GM23338 (cell line): Measurements from ENCODE around the gene ZYX. TPM values are rescaled to one million over a fixed set of nuclear protein-coding genes. Genes with fewer than 3 reads are reported as not detected.

Source experiments
- ATAC-seq: fragments of 200-7000 bp; cut with Tn5 transposase; 3 replicates; pipeline ENCODE4 v1.9.1; 2020
- DNase-seq: peaks from one replicate; pipeline ENCODE4 v3.0.0-alpha.2; 2015; ENCODE audit warnings: low spot score
- H2AFZ ChIP-seq: fragments of 200-600 bp; sonication (generic); 2 replicates; pipeline ENCODE4 v1.8.0; 2016; ENCODE audit warnings: antibody characterized with exemption, mild to moderate bottlenecking, moderate library complexity
- H3F3A ChIP-seq: fragments of 200-600 bp; sonication (generic); replicated peaks from 2 replicates; pipeline ENCODE4 v1.8.0; 2017; ENCODE audit warnings: antibody characterized with exemption, mixed run types, low read depth
- H3K27ac ChIP-seq: fragments of 200-600 bp; sonication (generic); 2 replicates; pipeline ENCODE4 v1.6.1; 2016; ENCODE audit warnings: low read depth
- H3K27me3 ChIP-seq: fragments of 200-600 bp; sonication (generic); 2 replicates; pipeline ENCODE4 v1.8.0; 2016; ENCODE audit warnings: mild to moderate bottlenecking, mixed run types, moderate library complexity; ENCODE audit not compliant: insufficient read depth
- H3K36me3 ChIP-seq: fragments of 200-600 bp; sonication (generic); 2 replicates; pipeline ENCODE4 v1.8.0; 2016; ENCODE audit warnings: mild to moderate bottlenecking; ENCODE audit not compliant: insufficient read depth
- H3K4me1 ChIP-seq: fragments of 200-600 bp; sonication (generic); 2 replicates; pipeline ENCODE4 v1.8.0; 2016; ENCODE audit warnings: mild to moderate bottlenecking, moderate library complexity; ENCODE audit not compliant: insufficient read depth
- H3K4me2 ChIP-seq: fragments of 200-600 bp; sonication (generic); 2 replicates; pipeline ENCODE4 v1.7.1; 2017; ENCODE audit warnings: mixed run types
- H3K4me3 ChIP-seq: fragments of 200-600 bp; sonication (generic); 2 replicates; pipeline ENCODE4 v1.6.1; 2016; ENCODE audit warnings: mixed run types
- H3K79me2 ChIP-seq: fragments of 200-600 bp; sonication (generic); replicated peaks from 2 replicates; pipeline ENCODE4 v1.8.0; 2017; ENCODE audit warnings: mild to moderate bottlenecking; ENCODE audit not compliant: insufficient read depth
- H3K9me2 ChIP-seq: fragments of 200-600 bp; sonication (generic); 2 replicates; pipeline ENCODE4 v1.8.0; 2017; ENCODE audit not compliant: insufficient read depth
- H4K20me1 ChIP-seq: fragments of 200-600 bp; sonication (generic); replicated peaks from 2 replicates; pipeline ENCODE4 v1.8.0; 2017; ENCODE audit warnings: mild to moderate bottlenecking; ENCODE audit not compliant: insufficient read depth
- H3K27ac Mint-ChIP-seq: 2 replicates; pipeline ENCODE4 v1.8.0; 2020; ENCODE audit warnings: inconsistent platforms, mild to moderate bottlenecking, moderate library complexity, mixed read lengths
- H3K27me3 Mint-ChIP-seq: 3 replicates; pipeline ENCODE4 v1.8.0; 2022; ENCODE audit warnings: low read depth, mild to moderate bottlenecking, moderate library complexity, mixed read lengths, inconsistent platforms; ENCODE audit not compliant: insufficient read depth, poor library complexity
- H3K36me3 Mint-ChIP-seq: 3 replicates; pipeline ENCODE4 v1.8.0; 2021; ENCODE audit warnings: low read depth, mild to moderate bottlenecking, inconsistent platforms, moderate library complexity, mixed read lengths
- H3K4me1 Mint-ChIP-seq: 3 replicates; pipeline ENCODE4 v1.8.0; 2020; ENCODE audit warnings: mild to moderate bottlenecking, inconsistent platforms, mixed read lengths
- H3K4me3 Mint-ChIP-seq: 3 replicates; pipeline ENCODE4 v1.8.0; 2021; ENCODE audit warnings: moderate library complexity, mild to moderate bottlenecking, inconsistent platforms, mixed read lengths
- H3K9me3 Mint-ChIP-seq: 3 replicates; pipeline ENCODE4 v1.8.0; 2020; ENCODE audit warnings: moderate library complexity, mild to moderate bottlenecking, inconsistent platforms, mixed read lengths
- CREB1 ChIP-seq: fragments of 250-450 bp; sonication (Bioruptor Pico); IDR thresholded peaks from 2 replicates; pipeline ENCODE4 v1.5.0; 2020; ENCODE audit warnings: low read depth, mild to moderate bottlenecking, moderate library complexity
- EZH2phosphoT487 ChIP-seq: fragments of 200-600 bp; sonication (generic); IDR thresholded peaks from one replicate; pipeline ENCODE4 v1.8.1; 2018; ENCODE audit warnings: antibody characterized with exemption; ENCODE audit not compliant: unreplicated experiment
- POLR2AphosphoS5 ChIP-seq: IDR thresholded peaks from 2 replicates; pipeline ENCODE4 v1.6.1; 2016; ENCODE audit warnings: antibody characterized with exemption, low read depth
- ZNF114 ChIP-seq: fragments of 250-450 bp; sonication (Bioruptor Pico); IDR thresholded peaks from 2 replicates; pipeline ENCODE4 v1.5.0; 2020; ENCODE audit warnings: mild to moderate bottlenecking, moderate library complexity
- ZNF331 ChIP-seq: fragments of 250-450 bp; sonication (Bioruptor Pico); IDR thresholded peaks from 2 replicates; pipeline ENCODE4 v1.5.0; 2020; ENCODE audit warnings: low read depth, mild to moderate bottlenecking, moderate library complexity
- ZNF462 ChIP-seq: fragments of 250-450 bp; sonication (Bioruptor Pico); IDR thresholded peaks from 2 replicates; pipeline ENCODE4 v1.5.0; 2020; ENCODE audit warnings: mild to moderate bottlenecking, moderate library complexity
- polyA plus RNA-seq: library from polyadenylated mRNA; unstranded; fragments of >200 nt; fragmentation: Nextera tagmentation; extraction: Ambion mirVana; gene quantifications from 2 replicates; pipeline ENCODE4 v1.2.1, GENCODE V29; 2016
- total RNA-seq: library from RNA; depleted of rRNA; stranded (reverse); fragments of >200 nt; shearing (Covaris generic); gene quantifications from 2 replicates; pipeline ENCODE4 v1.2.3, GENCODE V29; 2014
- TF ChIP-seq, protein P1 (sequence below): IDR thresholded peaks from 2 replicates; pipeline ENCODE4 v1.6.1; 2016; ENCODE audit warnings: antibody characterized with exemption

ZYX gene
- total and polyA plus RNA-seq, 2 experiments from 2014 or later, result 111 to 141 TPM

- Mint-ChIP-seq H3K27me3 (peaks cover 1% of the 10 kb centered on the region), H3K9me3 (no peaks in the 10 kb centered on the region), H3K27ac (no peak overlapping the region), H3K4me1 (peaks cover 8% of the 10 kb centered on the region), H3K36me3 (peaks cover 92% of the 10 kb centered on the region), H3K4me3 (no peak overlapping the region)
- Histone ChIP-seq H3K79me2 (peaks cover 27% of the 10 kb centered on the region), H3K9me2 (no peaks in the 10 kb centered on the region), H3K4me1 (peaks cover 10% of the 10 kb centered on the region), H3K4me2 (no peak overlapping the region), H4K20me1 (peaks cover 5% of the 10 kb centered on the region), H3K4me3 (no peak overlapping the region), H3F3A (0 out of 2 replicates have a peak, but pooled peaks cover 8% of the 10 kb centered on the region), H2AFZ (no peak overlapping the region), H3K27ac (no peak overlapping the region), H3K27me3 (no peaks in the 10 kb centered on the region), H3K36me3 (peaks cover 40% of the 10 kb centered on the region)
- DNase-seq (no peak), ATAC-seq (no peak)
- 0 out of 2 replicates have a peak, but pooled peaks have one; percentile 13 for TF ChIP-seq POLR2AphosphoS5
- no peak for TF ChIP-seq CREB1 (CRISPR knock-in tag)
Measured at GRCh38 chr7:143399151-143399550, 18.0 kb downstream of the ZYX start.

- TF ChIP-seq ZNF331 (CRISPR knock-in tag) (no peak), CREB1 (CRISPR knock-in tag) (no peak), ZNF462 (CRISPR knock-in tag) (no peak), POLR2AphosphoS5 (no peak), ZNF114 (CRISPR knock-in tag) (no peak), EZH2phosphoT487 (no peak)
- TF ChIP-seq, protein P1, sequence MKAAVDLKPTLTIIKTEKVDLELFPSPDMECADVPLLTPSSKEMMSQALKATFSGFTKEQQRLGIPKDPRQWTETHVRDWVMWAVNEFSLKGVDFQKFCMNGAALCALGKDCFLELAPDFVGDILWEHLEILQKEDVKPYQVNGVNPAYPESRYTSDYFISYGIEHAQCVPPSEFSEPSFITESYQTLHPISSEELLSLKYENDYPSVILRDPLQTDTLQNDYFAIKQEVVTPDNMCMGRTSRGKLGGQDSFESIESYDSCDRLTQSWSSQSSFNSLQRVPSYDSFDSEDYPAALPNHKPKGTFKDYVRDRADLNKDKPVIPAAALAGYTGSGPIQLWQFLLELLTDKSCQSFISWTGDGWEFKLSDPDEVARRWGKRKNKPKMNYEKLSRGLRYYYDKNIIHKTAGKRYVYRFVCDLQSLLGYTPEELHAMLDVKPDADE, result no peak
- Mint-ChIP-seq H3K36me3 (peaks cover 91% of the 10 kb centered on the region), H3K4me3 (no peak overlapping the region), H3K27ac (no peak overlapping the region), H3K9me3 (no peaks in the 10 kb centered on the region), H3K27me3 (peaks cover 1% of the 10 kb centered on the region), H3K4me1 (peaks cover 10% of the 10 kb centered on the region)
- no peak for DNase-seq
- 0 out of 2 replicates have a peak, but pooled peaks cover 5% of the 10 kb centered on the region for H3F3A ChIP-seq
- no peak overlapping the region for H2AFZ ChIP-seq
- no peaks in the 10 kb centered on the region for H3K27me3 ChIP-seq
- H3K4me1 ChIP-seq, result peaks cover 14% of the 10 kb centered on the region
- no peak overlapping the region for H3K27ac ChIP-seq
- peaks cover 32% of the 10 kb centered on the region for H3K79me2 ChIP-seq
- no peaks in the 10 kb centered on the region for H3K9me2 ChIP-seq
- no peak overlapping the region for H3K4me2 ChIP-seq
- peaks cover 5% of the 10 kb centered on the region for H4K20me1 ChIP-seq
- no peak overlapping the region for H3K4me3 ChIP-seq
- ATAC-seq, result no peak
- peaks cover 37% of the 10 kb centered on the region for H3K36me3 ChIP-seq
Measured at GRCh38 chr7:143399642-143400041, 18.5 kb downstream of the ZYX start.
